HG02588 (cell line): ENCODE results near the gene WBP1L.
"Not testable (repeated sequence)": the region's sequence is repeated elsewhere in the genome, so short reads cannot be mapped to it uniquely, and the experiment has no call there.

Source experiments
- ATAC-seq: cut with Tn5 transposase; IDR thresholded peaks from one replicate; pipeline ENCODE4 v1.9.1; 2021; ENCODE audit warnings: mild to moderate bottlenecking, moderate library complexity; ENCODE audit not compliant: unreplicated experiment

WBP1L gene

DNA sequence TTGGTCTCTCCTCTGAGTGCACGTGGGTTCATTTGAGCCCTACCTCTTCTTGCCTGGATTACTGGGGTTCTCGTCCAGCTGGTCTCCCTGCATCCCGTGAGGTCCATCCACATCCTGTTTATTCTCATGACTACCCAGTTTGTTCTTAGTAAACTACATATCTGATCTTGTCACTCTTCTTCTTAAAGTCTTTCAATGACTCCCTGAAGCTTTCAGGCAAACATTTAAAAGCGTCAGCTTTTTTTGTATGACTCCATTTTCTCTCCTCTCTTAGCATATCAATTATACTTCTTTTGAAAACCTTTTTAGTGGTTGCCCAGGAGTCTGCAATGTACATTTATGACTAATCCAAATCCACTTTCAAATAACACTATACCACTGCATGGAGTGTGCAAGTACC, 21.8 kb upstream of the WBP1L start:
- no peak for ATAC-seq

GRCh38 chr10:102723989-102724388, 19.8 kb upstream of the WBP1L start:
- no peak for ATAC-seq

DNA sequence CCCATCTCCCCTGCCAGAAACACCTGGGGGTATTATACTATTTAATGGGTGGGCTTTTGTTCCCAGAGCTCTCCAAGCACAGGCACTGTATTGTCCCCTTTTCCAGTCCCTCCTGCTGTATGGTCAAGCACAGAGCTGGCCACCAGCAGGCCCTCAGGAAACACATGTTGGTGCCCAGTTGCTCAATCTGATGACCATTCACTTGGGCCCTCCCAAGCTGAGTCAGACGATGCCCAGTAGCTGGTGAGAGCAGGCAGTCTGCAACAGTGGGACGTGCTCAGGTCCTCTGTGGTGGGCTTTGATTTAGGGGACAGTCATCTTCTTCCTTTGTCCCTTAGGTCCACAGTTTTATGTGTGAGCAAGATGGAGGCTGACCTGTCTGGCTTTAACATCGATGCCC, 17.5 kb upstream of the WBP1L start:
- no peak for ATAC-seq

DNA sequence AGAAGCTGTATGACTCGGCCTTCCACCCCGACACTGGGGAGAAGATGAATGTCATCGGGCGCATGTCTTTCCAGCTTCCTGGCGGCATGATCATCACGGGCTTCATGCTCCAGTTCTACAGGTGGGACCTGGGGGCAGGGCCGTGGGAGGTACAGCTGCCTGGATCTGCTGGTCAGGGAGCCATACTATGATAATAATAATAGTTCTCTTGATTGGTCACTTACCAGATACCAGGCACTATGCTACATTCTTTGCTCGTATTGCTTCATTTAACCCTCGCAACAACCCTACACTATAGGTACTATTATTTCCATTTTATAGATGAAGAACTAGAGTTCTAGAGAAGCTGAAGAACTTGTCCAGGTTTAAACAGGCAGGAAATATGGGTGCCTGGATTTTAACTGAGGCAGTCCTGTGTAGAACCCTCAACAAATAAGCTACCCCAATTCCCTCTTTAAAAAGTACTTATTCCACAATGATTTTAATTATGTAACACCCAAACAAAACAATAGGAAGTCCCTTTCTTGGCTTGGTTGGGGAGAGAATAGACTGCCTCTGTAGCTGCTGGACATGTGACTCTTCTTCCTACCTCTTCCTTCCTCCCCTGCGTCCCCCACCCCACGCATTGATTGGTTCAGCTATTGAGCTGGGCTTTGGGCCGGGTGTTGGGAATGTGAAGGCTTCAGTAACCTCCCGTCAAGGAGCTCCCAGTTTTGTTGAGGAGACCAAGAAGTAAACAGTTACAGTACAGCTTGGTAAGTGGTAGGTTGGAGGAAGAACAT, 16.5 kb upstream of the WBP1L start:
- no peak for ATAC-seq

DNA sequence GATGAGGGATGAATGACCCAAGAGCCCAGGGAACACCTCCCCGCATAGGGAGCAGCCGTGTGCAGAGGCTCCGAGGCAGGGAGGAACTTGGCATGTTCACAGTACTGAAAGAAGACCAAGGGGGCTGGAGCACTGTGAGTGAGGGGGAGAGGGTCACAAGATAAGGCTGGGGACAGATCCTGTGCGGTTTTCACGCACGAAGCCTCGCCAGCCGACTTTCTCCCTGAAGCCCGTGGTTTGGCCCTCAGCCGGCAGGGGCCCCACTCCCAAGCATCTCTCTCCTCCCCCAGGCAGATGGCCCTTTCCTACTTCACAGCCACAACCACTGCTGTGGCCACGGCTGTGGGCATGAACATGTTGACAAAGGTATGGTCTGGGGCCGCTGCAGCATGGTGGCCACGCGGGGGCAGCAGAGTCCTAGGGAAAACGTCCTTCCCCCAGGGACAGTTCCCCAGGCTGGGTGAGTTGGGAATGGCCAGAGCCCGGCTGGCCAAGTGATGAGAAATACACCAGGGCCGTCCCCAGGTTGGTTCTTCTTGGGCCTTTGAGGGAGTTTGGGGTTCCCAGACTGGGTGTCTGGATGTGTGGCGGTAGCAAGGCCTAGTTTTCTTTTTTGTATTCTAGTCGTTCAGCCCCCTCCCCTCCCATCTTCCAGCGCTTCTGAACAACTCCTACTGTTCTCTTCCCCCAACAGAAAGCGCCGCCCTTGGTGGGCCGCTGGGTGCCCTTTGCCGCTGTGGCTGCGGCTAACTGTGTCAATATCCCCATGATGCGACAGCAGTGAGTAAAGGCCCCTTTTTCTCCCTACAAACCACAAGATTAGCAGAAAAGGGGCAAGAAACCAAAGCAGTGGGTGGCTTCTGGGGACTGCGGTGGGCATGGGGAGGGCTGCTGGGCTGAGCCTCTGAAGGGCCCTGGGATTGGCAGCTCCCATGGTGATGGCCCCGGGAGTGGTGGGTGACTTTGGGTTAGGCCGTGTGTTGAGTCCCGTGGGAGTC, 14.4 kb upstream of the WBP1L start:
- ATAC-seq = no peak

DNA sequence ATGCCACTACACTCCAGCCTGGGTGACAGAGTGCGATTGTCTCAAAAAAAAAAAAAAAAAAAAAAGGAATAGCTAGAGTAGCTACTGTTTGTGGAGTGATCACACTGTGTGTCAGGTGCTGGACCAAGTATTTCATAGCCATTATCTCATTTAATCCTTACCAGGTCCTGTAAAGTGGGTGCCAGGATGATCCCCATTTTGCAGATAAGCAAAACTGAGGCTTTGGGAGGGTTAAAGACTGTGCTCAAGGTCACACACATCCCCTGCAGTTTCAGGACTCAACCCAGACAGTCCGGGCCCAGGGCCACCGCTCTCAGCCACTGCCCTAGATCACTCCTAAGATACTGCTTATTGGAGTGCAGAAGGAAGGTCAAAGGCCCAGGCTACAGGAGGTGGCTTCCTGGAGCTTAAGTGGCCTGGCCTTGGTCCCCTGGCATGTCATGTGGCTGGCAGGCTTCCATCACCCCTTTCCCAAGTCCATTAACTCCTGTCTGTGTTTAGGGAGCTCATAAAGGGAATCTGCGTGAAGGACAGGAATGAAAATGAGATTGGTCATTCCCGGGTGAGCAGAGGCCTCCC, 12.4 kb upstream of the WBP1L start:
- no peak for ATAC-seq

DNA sequence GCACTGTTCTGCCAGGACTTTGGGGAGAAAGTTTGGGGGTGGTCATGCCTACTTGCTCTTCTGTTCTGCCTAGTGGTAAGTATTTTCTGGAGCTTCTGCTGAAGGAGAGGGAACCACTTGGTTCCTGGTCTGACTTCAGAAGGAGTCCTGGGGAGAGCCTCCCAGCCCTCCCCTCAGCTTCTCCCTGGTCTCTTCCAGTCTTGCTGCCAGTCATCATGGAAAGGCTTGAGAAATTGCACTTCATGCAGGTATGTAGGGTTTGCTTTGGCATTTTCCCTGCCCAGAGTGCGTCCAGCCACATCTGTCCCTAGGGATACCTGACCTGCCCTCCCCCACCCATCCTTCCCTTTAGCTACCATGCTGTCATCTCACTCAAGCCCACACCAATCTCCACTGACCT, 11.1 kb upstream of the WBP1L start:
- no peak for ATAC-seq

- ATAC-seq = no peak
Observed at GRCh38 chr10:102735065-102735562, 8.6 kb upstream of the WBP1L start.

DNA sequence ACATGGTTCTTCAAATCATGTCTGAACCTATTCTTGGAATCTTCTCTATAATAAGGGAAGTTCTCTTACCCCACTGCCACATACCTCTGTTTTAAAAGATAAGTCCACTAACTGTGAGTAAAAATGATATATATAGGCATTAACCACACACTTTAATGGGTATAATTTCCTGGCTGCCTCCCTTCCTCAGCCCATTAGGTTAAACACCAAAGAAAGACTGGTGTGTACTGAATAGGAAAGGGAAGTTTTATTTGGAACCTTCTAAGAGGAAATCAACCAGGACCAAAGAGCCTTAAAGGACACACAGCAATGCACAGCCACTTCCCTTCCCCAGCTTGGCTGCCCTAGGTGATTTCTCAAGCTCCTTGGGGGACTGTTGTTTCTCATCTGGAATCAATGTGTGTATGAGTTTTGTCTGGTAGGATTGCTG, 5.0 kb upstream of the WBP1L start:
- ATAC-seq = no peak

DNA sequence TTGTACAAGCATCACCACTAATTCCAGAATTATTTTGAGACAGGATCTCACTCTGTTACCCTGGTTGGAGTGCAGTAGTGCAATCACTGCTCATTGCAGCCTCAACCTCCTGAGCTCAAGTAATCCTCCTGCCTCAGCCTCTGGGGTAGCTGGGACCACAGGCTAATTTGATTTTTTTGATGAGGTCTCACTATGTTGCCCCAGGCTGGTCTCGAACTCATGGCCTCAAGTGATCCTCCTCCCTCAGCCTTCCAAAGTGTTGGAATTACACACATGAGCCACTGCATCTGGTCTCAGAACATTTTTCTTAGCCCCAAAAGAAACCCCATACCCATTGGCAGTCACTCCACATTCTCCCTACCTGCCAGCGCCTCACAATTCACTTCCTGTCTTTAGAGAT, 3.5 kb upstream of the WBP1L start:
- ATAC-seq = no peak

DNA sequence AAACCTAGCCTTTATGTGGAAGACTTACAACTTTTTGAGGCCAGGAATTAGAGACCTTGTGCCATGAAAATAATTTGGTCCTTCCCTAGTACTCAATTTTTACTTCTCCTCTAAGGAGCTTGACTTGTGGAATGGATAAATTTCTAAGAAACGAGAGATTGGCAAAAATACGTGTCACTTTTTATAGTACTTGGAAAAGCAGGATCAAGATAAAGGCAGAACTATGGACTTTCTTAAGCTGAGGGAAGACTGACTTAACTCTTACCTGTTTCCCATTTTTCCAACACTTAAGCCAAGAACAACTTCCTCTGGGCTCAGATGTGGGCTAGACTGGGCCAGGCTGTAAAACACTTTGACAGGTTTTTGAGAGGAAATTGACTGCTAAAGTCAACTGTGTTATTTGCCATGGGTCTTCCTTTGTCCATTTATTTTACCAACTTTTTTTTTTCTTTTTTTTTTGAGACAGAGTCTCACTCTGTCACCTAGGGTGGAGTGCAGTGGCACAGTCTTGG, 2.0 kb upstream of the WBP1L start:
- ATAC-seq = no peak

DNA sequence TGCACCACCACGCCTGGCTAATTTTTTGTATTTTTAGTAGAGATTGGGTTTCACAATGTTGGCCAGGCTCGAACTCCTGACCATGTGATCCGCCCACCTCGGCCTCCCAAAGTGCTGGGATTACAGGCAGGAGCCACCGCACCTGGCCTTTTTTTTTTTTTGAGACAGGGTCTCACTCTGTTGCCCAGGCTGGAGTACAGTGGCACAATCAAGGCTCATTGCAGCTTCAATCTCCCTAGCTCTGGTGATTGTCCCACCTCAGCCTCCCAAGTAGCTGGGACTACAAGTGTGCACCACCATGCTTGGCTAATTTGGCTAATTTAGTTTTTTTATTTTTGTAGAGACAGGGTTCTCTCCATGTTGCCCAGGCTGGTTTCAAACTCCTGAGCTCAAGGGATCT, 1.4 kb upstream of the WBP1L start:
- not testable (repeated sequence) for ATAC-seq

- no peak for ATAC-seq
Observed at GRCh38 chr10:102743078-102743587, 615 bp upstream of the WBP1L start.

GRCh38 chr10:102744374-102745051, 765 bp downstream of the WBP1L start:
- no peak for ATAC-seq

GRCh38 chr10:102745157-102745556, 1.4 kb downstream of the WBP1L start:
- ATAC-seq = no peak

GRCh38 chr10:102752266-102752930, 8.7 kb downstream of the WBP1L start:
- no peak for ATAC-seq

GRCh38 chr10:102752934-102753664, 9.4 kb downstream of the WBP1L start:
- no peak for ATAC-seq

DNA sequence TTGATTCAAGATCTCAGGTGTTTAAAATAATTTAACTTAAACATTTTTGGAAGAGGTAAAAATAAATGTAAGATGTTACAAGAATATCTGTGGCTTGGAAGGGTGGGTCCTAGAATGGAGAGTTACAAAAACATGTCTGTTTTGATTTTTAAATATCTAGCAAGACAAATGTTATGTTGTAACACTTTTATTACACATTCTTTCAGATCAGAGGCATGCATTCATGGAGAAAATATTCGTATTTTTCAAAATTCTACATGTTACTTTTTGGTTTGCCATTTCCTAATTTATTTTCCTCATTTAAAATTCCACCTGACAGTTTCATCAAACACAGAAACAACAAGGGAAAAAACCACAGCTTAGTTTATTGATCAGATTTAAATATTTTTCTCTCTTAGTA, 10.0 kb downstream of the WBP1L start:
- ATAC-seq = no peak

DNA sequence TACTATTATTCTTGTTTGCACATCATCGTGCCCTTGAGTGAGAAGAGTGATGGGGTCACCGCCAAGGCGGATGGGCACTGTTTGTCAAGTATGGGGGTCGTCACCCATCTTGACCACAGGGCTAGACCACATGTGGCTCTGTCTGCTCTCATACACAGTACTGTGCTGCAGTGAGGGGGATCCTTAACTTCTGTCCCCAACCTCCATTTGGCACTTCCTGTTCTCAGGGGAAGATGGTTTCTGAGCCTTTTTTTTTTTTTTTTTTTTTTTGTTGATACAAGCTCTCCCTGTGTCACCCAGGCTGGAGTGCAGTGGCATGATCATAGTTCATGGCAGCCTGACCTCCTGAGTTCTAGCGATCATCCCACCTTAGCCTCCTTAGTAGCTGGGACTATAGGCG, 13.6 kb downstream of the WBP1L start:
- ATAC-seq = no peak
